Measurements from ENCODE around the gene MRM2.
A peak's percentile ranks its signal among the peaks of the same experiment; 100 is the strongest.

MRM2 gene

GRCh38 chr7:2247141-2247995 lies 5.4 kb upstream of the MRM2 start:
- DNase-seq (ENCODE audit: low read depth, low spot score) = no peak

DNA sequence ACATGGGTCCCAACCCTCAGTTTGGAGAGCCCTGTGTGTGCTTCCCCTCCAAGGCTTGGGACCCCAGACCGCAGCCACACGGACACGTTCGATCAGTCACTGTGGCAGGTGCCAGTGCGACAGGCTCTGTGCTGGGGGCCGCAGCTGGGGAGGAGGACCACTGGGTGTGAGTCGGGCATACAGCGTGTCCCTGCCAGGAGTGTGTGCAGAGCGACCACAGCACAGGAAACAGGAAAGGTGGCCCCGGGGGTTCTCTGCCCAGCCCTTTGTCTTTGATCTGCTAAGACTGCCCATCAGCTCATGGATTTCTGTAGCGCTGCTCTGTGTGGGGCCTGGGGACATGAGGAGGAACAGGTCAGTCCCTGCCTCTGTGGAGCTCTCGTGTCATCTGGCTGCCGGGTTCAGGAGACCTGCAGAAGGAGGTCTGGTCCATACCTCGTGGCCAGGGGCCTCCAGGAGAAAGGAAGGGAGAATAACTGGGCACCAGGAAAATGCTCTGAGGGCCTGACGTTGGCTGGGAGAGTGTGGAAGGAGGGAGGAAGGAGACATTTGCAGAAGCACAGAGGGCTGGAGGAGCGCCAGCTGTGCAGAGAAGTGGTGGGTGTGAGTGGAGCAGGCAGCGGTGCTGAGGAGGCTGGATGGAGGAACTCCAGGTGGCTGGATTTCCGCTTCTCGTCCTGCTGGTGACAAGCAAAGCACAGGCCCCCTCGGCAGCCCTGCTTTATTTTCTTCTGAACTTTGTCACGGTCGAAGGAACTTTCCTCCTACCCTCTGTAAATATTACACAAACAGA lies 4.1 kb upstream of the MRM2 start:
- no peak for DNase-seq (ENCODE audit: low read depth, low spot score)

DNA sequence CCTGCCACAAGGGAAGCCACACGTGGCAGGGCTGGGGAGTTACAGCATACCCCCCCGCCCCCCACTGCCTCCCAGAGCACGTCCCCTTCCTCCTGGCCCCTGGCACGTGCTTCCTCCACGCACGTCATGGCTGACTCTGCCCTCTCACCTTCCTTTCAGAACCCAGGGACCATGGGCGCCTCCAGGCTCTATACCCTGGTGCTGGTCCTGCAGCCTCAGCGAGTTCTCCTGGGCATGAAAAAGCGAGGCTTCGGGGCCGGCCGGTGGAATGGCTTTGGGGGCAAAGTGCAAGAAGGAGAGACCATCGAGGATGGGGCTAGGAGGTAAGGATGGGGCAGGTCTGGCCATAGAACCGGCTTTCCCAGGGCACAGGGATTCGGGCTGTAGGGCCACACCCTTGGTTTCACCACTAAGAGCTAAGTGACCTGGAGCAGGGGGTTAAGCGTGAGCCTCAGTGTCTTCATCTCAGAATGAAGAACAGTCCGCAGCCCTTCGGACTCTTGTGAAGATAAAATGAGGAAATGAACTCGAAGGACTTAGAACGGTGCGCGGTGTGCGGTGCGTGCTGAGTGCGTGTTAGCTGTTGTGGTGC lies 2.5 kb upstream of the MRM2 start:
- DNase-seq (ENCODE audit: low read depth, low spot score) = no peak

DNA sequence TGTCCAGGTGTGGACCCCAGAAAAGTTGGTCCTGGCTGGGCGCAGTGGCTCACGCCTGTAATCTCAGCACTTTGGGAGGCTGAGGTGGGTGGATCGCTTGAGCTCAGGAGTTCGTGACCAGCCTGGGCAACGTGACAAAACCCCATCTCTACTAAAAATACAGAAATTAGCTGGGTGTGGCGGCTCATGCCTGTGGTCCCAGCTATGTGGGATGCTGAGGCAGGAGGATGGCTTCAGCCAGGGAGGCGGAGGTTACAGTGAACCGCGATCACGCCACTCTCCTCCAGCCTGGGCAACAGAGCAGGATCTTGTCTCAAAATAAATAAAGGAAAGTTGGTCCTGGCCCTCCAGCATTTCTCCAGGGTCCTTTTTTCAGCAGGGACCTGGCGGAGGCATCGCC lies 1.5 kb upstream of the MRM2 start:
- no peak for DNase-seq (ENCODE audit: low read depth, low spot score)

DNA sequence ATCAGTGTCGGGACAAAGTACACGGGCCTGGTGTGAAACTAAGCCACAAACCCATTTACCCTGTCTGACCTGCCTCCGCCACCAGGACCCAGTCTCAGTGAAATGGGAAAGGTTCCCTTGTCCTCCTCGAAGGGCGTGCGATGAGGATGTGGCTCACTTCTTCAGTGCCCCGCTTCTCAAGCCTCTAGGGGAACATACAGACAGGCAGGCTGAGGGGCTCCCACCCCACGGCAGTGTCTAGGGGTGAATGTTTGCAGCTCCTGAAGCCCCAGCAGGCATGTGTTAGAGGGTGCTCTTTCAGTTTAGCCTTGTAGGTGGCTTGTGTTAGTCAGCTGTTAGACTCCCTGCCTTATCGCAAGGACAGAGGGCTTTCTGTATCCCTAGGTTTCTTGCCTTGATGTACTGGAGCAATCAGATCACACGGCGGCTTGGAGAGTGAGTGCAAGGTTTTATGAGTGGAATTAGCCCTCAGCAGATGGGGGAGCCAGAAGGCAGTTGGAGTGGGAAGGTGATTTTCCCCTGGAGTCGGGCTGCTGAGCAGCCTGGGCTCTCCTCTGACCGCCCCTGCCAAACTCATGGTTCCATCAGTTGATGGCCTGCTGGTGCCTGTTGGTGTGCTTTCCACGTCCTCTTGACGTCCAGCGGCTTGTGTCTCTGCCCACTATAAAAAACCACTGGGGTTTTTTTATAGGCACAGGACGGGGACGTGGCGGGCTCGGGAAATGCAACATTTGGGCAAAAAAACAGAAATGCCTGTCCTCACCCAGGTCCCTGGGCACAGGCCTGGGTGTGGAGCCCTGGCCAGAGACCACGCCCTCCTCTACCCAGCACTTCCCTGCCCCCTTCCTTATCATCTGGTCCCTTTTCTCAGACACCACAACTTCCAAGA lies 780 bp upstream of the MRM2 start:
- DNase-seq (ENCODE audit: low read depth, low spot score) = no peak

DNA sequence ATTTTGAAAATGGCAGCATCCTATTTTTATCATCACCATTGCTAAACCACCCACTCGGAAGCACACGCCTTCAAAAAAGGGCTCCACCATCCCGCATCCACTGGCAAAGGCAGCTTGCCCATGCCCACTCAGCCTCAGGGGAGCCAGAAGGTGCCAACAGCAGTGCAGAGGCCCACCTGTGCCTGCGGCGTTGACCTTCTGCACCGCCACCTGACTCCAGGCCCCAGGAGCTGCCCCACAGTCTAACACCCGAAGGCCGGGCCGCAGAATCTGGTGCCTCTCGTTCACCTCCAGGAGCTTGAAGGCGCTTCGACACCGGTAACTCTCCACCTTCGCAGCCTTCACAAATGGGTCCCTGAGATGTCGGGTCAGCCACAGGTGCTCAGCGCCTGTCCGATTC lies 2.8 kb downstream of the MRM2 start:
- no peak for DNase-seq (ENCODE audit: low read depth, low spot score)

- no peak for DNase-seq (ENCODE audit: low read depth, low spot score)
Measured at GRCh38 chr7:2237109-2237602, 4.8 kb downstream of the MRM2 start.

DNA sequence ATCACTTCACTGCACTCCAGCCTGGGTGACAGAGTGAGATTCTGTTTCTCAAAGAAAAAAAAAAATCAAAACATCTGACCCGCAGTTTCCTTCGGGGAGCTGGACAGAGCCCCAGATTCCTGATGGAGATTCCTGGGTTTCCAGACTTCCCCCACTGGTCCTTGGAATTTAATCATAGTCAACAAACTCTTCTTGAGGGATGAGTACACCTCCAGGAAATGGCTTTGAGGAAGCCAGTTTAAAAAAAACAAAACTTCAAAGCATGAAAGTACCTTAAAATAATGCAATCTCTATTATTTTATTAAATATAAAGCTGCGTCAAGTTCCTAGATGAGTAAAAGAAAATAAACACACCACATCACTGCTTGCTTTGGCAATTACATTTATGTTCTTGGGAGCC lies 8.1 kb downstream of the MRM2 start:
- no peak for DNase-seq (ENCODE audit: low read depth, low spot score)

GRCh38 chr7:2232766-2233520 lies 9.1 kb downstream of the MRM2 start, which contains the start of gene MAD1L1:
TSS of gene MAD1L1 (minus strand) at chr7:2232945. CDS start at chr7:2230133, 2,812 bp downstream.
- DNase-seq (ENCODE audit: low read depth, low spot score) = peak; percentile 45

- no peak for DNase-seq (ENCODE audit: low read depth, low spot score)
Measured at GRCh38 chr7:2231992-2232765, 9.8 kb downstream of the MRM2 start.

DNA sequence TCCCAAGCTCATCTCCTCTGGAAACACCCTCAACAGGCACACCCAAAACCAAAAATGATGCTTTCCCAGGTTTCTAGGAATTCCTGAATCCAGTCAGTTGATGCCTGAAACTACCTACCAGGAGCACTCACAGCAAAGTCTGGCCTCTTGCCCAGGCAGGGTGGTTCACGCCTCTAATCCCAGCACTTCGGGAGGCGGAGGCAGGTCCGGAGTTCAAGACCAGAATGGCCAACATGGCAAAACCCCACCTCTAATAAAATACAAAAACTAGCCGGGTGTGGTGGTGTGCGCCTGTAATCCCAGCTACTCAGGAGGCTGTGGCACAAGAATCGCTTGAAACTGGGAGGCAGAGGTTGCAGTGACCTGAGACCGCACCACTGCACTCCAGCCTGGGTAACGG lies 11.1 kb downstream of the MRM2 start:
- no peak for DNase-seq (ENCODE audit: low read depth, low spot score)

- no peak for DNase-seq (ENCODE audit: low read depth, low spot score)
Measured at GRCh38 chr7:2230226-2230625, 11.8 kb downstream of the MRM2 start.

DNA sequence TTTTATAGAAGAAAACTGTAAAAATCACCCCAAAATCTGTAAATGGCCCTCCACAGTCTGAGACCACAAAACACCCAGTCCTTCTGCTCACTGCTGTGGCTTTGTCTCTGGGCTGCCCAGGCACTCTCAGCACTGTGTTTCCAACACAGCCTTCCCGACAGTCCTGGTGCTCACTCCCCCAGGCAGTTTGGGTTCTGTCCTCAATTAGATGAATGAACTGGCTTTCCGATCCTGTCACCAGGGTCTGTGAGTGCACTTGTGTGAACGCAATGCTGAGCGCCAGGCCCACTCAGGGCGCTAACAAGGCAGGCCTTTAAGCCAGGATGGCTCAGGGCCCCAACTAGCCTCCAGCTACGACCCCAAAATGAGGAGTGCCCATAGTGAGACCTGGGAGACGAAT lies 12.5 kb downstream of the MRM2 start:
- no peak for DNase-seq (ENCODE audit: low read depth, low spot score)

DNA sequence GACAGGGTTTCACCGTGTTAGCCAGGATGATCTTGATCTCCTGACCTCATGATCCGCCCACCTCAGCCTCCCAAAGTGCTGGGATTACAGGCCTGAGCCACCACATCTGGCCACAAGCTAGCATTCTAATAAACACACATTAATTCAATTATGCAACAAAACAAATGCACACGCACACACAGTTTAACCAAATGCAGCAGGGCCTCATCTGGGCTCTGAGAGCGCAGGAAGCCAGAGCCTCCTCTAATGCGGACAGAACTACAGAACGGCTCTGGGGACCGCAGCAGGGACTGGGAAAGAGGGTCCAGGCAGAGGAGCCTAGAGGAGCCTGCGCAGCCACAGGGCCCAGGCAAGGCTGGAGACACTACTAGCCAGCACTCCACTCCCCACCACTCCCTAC lies 13.1 kb downstream of the MRM2 start:
- DNase-seq (ENCODE audit: low read depth, low spot score) = no peak

GRCh38 chr7:2227699-2228098 lies 14.3 kb downstream of the MRM2 start:
- DNase-seq (ENCODE audit: low read depth, low spot score) = no peak

DNA sequence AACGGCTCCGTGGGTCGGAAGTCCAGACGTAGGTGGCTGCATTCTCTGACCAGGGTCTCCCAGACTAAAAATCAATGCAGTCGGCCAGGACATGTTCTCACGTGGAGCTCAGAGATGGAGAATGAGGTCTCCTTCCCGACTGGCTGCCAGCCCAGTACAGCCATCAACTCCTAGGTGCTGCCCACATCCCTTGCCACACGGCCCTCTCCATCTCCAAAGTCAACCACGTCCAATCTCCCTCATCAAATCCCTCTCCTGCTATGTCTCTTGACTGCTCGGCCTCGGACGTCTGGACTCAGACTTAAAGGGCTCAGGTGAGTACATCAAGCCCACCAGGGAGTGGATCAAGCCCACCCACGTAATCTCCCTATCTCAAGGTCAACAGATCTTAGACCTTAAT lies 16.2 kb downstream of the MRM2 start:
- no peak for DNase-seq (ENCODE audit: low read depth, low spot score)

- DNase-seq (ENCODE audit: low read depth, low spot score) = no peak
Measured at GRCh38 chr7:2225336-2225735, 16.7 kb downstream of the MRM2 start.

- DNase-seq (ENCODE audit: low read depth, low spot score) = no peak
Measured at GRCh38 chr7:2224934-2225333, 17.1 kb downstream of the MRM2 start.

GRCh38 chr7:2224491-2224928 lies 17.5 kb downstream of the MRM2 start:
- DNase-seq (ENCODE audit: low read depth, low spot score) = no peak

DNA sequence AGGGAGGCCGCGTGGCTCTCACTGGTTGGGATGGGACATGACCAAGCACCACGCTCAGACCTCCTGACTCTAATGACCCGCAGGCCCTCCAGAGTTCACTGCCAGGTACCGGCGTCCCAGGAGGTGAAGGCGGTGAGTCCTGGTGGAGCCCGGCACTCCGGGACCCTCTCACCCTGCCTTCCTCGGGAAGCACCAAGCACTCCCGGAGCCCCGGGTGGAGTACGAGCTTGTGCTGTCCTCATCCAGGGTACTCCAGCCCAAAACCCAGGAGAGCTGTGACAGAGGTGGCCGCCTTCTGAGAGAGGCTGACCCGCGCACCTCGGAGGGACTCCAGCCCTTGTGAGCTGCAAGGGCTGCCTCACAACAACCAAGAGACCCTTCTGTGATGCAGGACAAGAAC lies 18.7 kb downstream of the MRM2 start:
- DNase-seq (ENCODE audit: low read depth, low spot score) = no peak
